HFF-Myc (cell line): ENCODE results near the gene EML6.

ENCODE experiments used
- DNase-seq: peaks from one replicate; pipeline ENCODE4 v3.0.0-alpha.2; 2011; ENCODE audit warnings: low read depth; ENCODE audit errors: extremely low read depth
- H3K4me3 ChIP-seq: replicated peaks from 2 replicates; pipeline ENCODE4 v1.5.1; 2011; ENCODE audit warnings: low read depth, mild to moderate bottlenecking, control low read depth, low read length
- CTCF ChIP-seq: IDR thresholded peaks from 2 replicates; pipeline ENCODE4 v1.5.1; 2012; ENCODE audit warnings: mild to moderate bottlenecking, low read depth, low read length, control low read depth; ENCODE audit errors: missing control alignments

Gene EML6

GRCh38 chr2:54845094-54845493 is 121.6 kb downstream of the EML6 start:
- TF ChIP-seq CTCF: no peak
- no peak for DNase-seq

GRCh38 chr2:54845514-54845913 is 122.1 kb downstream of the EML6 start:
- no peak for DNase-seq
- H3K4me3 ChIP-seq: no peak overlapping the region
- no peak for TF ChIP-seq CTCF

More at GRCh38 chr2:54845094-54845493, 121.6 kb downstream of the EML6 start:
- no peak overlapping the region for H3K4me3 ChIP-seq

- no peak for TF ChIP-seq CTCF
- no peak for DNase-seq
- H3K4me3 ChIP-seq: no peak overlapping the region
Observed at GRCh38 chr2:54850171-54851122, 127.0 kb downstream of the EML6 start.

- no peak for TF ChIP-seq CTCF
- no peak overlapping the region for H3K4me3 ChIP-seq
- DNase-seq: no peak
Observed at GRCh38 chr2:54853616-54854310, 130.3 kb downstream of the EML6 start.

GRCh38 chr2:54855434-54855833 is 132.0 kb downstream of the EML6 start:
- no peak overlapping the region for H3K4me3 ChIP-seq
- TF ChIP-seq CTCF: no peak
- no peak for DNase-seq

GRCh38 chr2:54858021-54858681 is 134.7 kb downstream of the EML6 start:
- no peak for TF ChIP-seq CTCF
- H3K4me3 ChIP-seq: no peak overlapping the region
- DNase-seq: no peak
